Measurements from ENCODE around the gene MYOZ3.

GRCh38 chr5:150615141-150615699 lies 45.8 kb upstream of the MYOZ3 start:
- TF ChIP-seq CTCF (IDR thresholded peaks at IDR 0.05) (no peak), SIN3A (IDR thresholded peaks at IDR 0.05; ENCODE audit: borderline replicate concordance, insufficient read depth, low read depth, low read length) (no peak), POLR2AphosphoS5 (IDR thresholded peaks at IDR 0.05; ENCODE audit: low read depth, low read length) (no peak), TCF7L2 (IDR thresholded peaks at IDR 0.05; ENCODE audit: low read depth, low read length) (no peak)
